Activated CD4-positive, alpha-beta T cell treated with anti-CD3 and anti-CD28 coated beads, Interleukin-2, amount 50 U/mL, for 48 hours (primary cell): ENCODE data around the gene AP3D1.
"Not testable (repeated sequence)": the region's sequence is repeated elsewhere in the genome, so short reads cannot be mapped to it uniquely, and the experiment has no call there.

ENCODE experiments used
- DNase-seq, 2 experiments: peaks; one replicate each; pipeline ENCODE4 v3.0.0-alpha.2; 2020

The AP3D1 gene

DNA sequence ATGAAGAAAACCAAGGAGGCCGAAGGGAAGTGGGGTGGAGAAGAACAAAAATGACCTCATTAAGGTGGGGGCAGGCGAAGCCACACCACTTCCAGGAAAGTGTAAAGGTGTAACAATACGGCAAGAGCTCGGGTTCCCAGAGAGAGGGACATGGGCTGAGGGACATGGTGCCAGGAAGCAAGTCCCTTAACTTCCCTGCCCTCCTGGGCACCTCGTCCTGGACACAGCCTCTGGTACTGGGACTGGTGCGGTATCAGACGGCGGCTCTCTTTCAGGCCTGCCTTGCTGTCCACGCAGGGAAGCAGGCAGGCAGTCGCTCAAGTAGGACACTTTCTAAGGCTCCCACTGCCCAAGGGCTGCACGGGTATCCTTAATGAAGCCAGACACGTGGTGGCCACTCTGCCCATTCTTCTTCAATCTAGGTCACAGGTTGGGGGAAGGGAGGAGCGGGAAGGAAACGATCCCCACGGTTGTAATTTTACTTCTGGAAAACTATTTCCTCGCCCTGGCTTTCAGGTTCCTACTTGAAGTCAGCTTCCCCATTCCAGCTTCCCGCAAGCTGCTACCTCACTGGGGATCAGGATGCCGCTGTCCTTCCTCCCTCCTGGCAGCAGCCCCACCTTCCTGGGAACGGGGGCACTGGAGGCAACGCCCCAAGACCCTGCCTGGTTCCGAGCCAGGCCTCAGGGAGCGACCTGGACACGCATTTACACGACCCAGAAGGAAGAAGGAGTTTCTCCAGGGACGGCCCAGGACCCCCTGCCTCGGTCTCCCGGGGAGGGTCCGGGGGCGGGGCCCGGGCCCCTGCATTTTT, 1.2 kb downstream of the AP3D1 start:
- DNase-seq: peak in 1 of 2 experiments; percentile 32

- DNase-seq: peak; percentile 41 to 52
Observed at GRCh38 chr19:2148482-2149135, 2.8 kb downstream of the AP3D1 start.

DNA sequence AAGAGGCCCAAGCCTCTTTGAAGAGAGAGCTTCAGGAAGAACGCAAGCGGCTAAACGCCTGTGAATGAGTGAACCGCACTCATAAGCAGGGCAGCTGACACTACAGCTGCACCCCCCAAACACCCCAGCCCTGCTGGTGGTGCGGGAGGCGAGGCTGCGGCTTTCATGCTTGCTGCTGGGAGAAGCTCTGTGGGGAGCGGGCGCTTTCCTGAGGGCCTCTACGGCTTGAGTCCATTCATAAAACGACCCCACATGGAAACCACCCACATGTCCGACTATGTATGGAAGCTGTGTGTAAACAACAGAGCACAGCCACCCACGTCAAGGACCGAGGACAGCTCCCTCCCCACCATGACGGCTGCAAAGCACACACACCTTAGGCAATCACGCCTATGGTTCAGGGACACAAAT, 5.5 kb downstream of the AP3D1 start:
- DNase-seq: peak in 1 of 2 experiments; percentile 23

GRCh38 chr19:2144190-2144589, 7.2 kb downstream of the AP3D1 start:
- DNase-seq: no peak

GRCh38 chr19:2142173-2142829, 9.1 kb downstream of the AP3D1 start:
- DNase-seq: no peak

DNA sequence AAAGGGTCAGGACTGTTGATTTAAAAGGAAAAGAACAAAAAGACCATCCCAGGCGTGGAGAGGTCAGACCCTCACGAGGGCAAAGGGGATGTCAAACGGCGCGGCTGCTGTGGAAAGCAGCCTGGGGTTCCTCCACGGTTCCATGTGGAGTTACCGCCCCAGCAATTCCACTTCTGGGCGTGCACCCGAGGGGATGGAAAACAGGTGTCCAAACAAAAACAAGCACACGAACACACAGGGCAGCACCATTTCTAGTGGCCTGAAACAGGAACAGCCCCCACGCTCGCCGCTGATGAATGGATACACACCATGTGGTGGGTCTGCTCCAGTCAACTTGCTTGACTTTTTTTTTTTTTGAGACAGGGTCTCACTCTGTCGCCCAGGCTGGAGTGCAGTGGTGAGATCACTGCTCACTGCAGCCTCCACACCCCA, 11.2 kb downstream of the AP3D1 start:
- no peak for DNase-seq

DNA sequence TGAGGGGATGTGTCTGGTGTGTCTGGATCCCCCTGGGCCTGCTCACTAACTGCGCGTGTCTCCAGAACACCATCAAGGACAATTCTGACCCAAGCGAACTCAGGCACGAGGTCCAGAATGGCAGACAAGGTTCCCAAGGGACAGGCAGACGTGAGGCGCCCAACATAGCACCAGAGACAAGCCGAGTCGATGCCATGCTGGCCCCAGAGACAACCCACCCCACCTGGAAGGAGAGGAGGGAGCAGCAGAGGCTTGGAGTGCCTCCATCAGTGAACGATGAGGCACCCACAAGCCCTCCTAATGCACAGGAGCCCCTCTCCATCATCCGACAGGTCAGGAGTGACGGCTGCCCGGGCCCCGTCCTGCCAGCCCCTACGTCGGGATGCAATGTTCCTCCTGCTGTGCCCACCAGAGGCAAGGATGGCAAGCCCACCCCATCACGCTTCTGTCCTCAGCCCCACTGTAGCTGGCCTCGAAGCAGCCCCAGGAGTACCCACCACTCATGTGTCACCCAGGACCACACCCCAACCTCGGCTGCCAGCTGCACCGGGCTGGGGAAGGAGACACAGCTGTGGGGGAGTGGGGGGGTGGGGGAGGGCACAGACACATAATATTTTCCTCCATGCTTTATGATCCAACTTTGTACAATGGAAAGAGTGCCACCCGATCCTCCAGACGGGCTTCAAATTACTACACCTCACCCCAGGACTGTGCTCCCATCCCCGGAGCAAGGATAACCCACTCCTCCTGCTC, 11.8 kb downstream of the AP3D1 start:
- no peak for DNase-seq

DNA sequence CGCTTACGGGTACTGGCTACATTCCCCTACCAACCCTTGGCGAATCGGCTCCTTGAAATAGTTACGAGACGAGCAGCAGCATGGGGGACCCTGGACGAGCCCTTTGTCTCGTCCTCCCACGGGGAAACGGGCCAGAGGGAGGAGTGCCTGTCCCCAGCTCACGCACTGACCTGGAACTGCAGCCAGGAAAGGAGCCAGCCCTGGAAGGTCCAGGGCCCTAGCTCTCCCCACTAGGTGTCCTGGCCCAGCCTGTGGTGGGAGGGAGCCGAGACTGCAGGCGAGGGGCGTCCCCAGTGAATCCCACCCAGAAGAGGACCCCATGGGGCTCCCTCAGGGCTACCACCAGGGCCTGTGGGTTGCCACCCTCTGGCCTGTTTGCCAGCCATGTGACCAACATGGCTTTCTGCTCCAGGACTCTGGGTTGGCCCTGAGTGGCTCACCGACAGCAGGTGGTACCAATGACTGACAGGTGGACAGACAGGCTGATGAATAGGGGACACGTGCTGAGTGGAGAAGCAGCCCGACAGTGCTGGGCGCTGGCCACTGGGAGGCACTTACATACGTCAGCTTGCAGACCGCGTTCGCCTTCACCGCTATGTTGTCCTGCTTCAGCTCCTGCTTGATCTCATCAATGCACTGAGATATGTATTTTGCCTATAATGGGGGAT, 13.2 kb downstream of the AP3D1 start:
- DNase-seq: no peak

GRCh38 chr19:2136796-2137195, 14.6 kb downstream of the AP3D1 start:
- no peak for DNase-seq

DNA sequence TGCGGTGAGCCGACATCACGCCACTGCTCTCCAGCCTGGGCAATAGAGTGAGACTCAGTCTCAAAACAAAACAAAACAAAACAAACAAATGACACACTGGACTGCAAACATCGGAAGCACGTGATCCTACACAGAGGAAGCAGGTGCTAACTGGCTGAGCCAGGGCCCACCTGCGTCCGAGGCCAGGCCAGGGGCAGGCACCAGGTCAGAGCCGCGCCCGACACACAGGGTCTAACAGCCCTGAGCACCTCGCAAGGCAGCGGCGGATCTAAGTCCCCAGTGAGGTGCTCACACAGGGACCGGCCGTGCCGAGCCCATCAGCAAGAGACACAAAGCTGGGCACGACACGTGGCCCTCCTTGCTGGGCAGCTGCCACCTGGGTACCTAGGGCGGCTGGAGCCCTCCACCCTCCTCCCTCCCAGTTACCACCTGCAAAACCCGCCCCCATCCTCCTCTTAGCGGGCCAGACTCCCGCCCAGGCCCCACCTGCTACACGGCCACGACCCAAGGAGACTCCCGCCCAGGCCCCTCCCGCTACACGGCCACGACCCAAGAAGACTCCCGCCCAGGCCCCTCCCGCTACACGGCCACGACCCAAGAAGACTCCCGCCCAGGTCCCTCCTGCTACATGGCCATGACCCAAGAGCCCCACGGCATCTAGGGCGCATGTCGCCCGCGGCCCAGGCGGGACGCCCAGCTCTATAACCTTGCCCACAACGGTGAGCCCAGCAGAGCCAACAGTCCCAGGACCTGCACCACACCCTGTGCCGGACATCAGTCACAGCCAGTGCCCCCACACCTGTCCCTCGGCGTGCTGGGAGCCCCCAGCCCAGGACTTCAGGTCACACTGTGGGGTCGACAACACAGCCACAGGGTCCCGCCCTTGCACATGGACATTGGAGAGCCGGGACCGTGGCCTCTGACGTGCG, 15.6 kb downstream of the AP3D1 start:
- DNase-seq: no peak

- no peak for DNase-seq
Observed at GRCh38 chr19:2132731-2133490, 18.5 kb downstream of the AP3D1 start.

DNA sequence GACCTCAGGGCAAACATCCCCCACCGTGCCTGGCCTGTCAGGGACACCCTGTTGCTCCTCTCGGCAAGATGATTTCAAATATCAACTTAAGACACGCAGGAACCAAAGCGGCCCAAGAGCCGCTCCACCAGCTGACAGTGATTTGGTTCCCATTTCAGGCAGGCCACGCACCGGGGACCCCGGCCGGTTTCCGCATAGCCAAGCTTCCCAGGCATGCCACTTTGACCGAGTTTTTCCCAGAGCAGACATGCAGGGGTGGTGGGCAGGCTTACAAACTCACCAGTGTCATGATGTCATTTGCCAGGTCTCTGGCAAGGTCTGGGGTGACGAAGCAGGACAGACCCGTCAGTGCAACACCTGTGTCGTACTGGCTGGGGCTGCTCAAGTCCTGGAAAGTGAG, 19.2 kb downstream of the AP3D1 start:
- DNase-seq: no peak

DNA sequence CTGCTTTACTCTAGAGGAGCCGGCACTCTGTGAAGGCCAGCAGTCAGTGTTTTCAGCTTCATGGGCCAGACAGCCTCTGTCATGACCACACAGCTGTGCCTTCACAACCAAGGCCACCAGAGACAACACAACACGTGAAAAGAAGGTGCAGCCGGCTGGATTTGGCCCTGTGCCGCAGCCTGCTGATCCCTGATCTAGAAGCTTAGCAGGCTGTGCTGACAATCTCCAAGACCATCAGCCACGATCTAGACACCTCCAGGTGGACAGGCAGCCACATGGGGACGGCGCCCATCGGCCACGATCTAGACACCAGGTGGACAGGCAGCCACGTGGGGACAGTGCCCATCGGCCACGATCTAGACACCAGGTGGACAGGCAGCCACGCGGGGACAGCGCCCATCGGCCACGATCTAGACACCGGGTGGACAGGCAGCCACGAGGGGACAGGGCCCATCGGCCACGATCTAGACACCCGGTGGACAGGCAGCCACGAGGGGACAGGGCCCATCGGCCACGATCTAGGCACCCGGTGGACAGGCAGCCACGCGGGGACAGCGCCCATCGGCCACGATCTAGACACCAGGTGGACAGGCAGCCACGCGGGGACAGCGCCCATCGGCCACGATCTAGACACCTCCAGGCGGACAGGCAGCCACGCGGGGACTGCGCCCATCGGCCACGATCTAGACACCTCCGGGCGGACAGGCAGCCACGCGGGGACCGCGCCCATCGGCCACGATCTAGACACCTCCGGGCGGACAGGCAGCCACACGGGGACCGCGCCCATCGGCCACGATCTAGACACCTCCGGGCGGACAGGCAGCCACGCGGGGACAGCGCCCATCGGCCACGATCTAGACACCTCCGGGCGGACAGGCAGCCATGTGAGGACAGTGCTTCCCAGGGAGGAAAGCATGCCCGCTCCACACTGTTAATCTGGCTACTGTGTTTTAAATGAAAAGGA, 20.1 kb downstream of the AP3D1 start:
- DNase-seq: not testable (repeated sequence)

GRCh38 chr19:2129892-2130770, 21.2 kb downstream of the AP3D1 start:
- DNase-seq: no peak

DNA sequence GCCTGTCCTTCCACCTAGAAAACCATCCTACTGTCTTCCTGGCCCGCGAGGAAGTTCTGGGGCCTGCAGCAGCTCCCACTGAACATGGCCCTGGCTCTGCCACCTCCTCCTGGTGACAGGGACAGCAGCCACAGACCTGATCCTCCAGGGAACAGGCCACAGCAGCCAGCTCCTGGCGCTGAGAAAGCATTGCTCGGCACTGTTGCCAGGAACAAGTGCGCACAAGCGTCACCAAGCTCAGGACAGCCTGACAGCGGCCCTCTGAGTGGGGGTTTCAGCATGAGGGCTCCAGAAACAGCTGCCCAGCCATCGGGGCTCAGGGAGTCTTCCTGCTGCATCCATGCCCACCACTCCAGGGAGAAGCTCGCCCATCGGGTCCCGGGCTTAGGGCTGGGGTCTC, 21.9 kb downstream of the AP3D1 start:
- DNase-seq: no peak

DNA sequence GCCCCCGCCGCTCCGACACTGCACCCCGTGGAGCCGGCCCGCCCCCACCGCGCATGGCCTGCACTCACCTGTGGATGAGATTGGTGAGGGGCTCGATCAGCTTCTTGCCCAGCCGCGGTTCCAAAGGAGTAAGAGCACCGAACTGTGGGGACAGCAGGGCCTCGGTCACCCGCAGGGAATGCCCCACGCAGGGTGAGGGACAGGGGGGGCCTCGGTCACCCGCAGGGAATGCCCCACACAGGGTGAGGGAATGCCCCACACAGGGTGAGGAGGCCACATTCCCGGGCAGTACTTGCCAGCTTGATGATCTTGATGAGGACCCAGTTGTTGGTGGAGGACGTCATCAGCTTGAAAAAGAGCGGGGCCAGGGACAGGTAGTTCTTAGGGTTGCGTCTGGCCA, 22.3 kb downstream of the AP3D1 start:
- DNase-seq: no peak

DNA sequence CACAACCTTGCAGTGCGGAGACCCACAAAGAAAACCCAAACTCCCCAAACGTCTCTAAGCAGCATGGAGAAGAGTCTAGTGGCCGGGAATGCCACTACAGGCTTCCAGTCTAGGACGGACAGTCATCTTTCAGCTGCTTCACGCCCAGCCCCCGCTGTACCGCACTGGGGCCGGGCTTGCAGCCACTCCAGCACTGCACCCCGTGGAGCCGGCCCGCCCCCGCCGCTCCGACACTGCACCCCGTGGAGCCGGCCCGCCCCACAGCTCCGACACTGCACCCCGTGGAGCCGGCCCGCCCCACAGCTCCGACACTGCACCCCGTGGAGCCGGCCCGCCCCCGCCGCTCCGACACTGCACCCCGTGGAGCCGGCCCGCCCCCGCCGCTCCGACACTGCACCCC, 23.1 kb downstream of the AP3D1 start:
- not testable (repeated sequence) for DNase-seq

DNA sequence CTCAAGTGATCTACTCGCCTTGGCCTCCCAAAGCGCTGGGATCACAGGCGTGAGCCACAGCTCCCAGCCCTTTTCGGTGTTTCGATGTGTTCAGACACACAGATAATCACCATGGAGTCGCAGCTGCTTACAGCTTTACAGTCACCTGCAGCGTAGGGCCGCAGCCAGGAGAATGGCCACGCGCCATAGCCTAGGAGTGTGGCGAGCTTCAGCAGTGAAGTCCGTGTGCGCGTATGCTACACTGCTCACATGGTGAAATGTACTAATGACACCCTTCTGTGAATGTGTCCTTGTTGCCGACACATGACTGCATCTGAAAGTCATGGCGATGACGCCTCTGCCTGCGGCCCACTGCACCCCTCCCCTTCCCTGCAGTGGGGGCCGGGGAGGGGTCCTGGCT, 23.6 kb downstream of the AP3D1 start:
- DNase-seq: no peak
